HuH-7.5 (cell line): ENCODE measurements around the gene ASXL3.

ENCODE experiments used
- DNase-seq: peaks from one replicate; pipeline ENCODE4 v3.0.0; 2011; ENCODE audit warnings: low spot score

Gene ASXL3

GRCh38 chr18:33664241-33664874, 86.3 kb downstream of the ASXL3 start:
- no peak for DNase-seq

GRCh38 chr18:33665187-33665586, 87.2 kb downstream of the ASXL3 start:
- no peak for DNase-seq

- DNase-seq, result no peak
Observed at GRCh38 chr18:33665641-33666040, 87.6 kb downstream of the ASXL3 start.

GRCh38 chr18:33666915-33667314, 88.9 kb downstream of the ASXL3 start:
- DNase-seq, result no peak

- DNase-seq, result no peak
Observed at GRCh38 chr18:33669589-33669988, 91.6 kb downstream of the ASXL3 start.

- no peak for DNase-seq
Observed at GRCh38 chr18:33670029-33670428, 92.0 kb downstream of the ASXL3 start.

- DNase-seq, result no peak
Observed at GRCh38 chr18:33673689-33674088, 95.7 kb downstream of the ASXL3 start.

- DNase-seq, result no peak
Observed at GRCh38 chr18:33676593-33676992, 98.6 kb downstream of the ASXL3 start.

GRCh38 chr18:33677891-33678290, 99.9 kb downstream of the ASXL3 start:
- no peak for DNase-seq

GRCh38 chr18:33682436-33682835, 104.4 kb downstream of the ASXL3 start:
- no peak for DNase-seq

GRCh38 chr18:33694593-33694992, 116.6 kb downstream of the ASXL3 start:
- DNase-seq, result no peak

GRCh38 chr18:33696332-33697162, 118.5 kb downstream of the ASXL3 start:
- no peak for DNase-seq

GRCh38 chr18:33697498-33697897, 119.5 kb downstream of the ASXL3 start:
- DNase-seq, result no peak

GRCh38 chr18:33699372-33699771, 121.4 kb downstream of the ASXL3 start:
- no peak for DNase-seq

- no peak for DNase-seq
Observed at GRCh38 chr18:33700513-33700976, 122.5 kb downstream of the ASXL3 start.

- no peak for DNase-seq
Observed at GRCh38 chr18:33702625-33703024, 124.6 kb downstream of the ASXL3 start.

GRCh38 chr18:33706391-33706790, 128.4 kb downstream of the ASXL3 start:
- DNase-seq, result no peak

GRCh38 chr18:33708876-33709275, 130.9 kb downstream of the ASXL3 start:
- no peak for DNase-seq

- DNase-seq, result no peak
Observed at GRCh38 chr18:33710269-33710668, 132.2 kb downstream of the ASXL3 start.

- no peak for DNase-seq
Observed at GRCh38 chr18:33711514-33711913, 133.5 kb downstream of the ASXL3 start.

- no peak for DNase-seq
Observed at GRCh38 chr18:33712719-33713118, 134.7 kb downstream of the ASXL3 start.

- DNase-seq, result no peak
Observed at GRCh38 chr18:33716061-33716683, 138.2 kb downstream of the ASXL3 start.

GRCh38 chr18:33717339-33717738, 139.3 kb downstream of the ASXL3 start:
- no peak for DNase-seq
